Stimulated activated CD8-positive, alpha-beta memory T cell treated with anti-CD3 and anti-CD28 coated beads, Interleukin-12 subunit alpha, Interleukin-12 subunit beta, amount 100 ng/mL, for 24 hours (primary cell): ENCODE measurements around the gene OSBPL5.
"Not testable (repeated sequence)": the region's sequence is repeated elsewhere in the genome, so short reads cannot be mapped to it uniquely, and the experiment has no call there.

Source experiments
- DNase-seq: peaks from one replicate; pipeline ENCODE4 v3.0.0-alpha.2; 2020; ENCODE audit errors: extremely low read depth

Gene OSBPL5

GRCh38 chr11:3080733-3081385 is 84.3 kb downstream of the OSBPL5 start:
- DNase-seq, result no peak

- no peak for DNase-seq
Observed at GRCh38 chr11:3080104-3080503, 85.0 kb downstream of the OSBPL5 start.

- DNase-seq, result no peak
Observed at GRCh38 chr11:3077846-3078440, 87.2 kb downstream of the OSBPL5 start.

- no peak for DNase-seq
Observed at GRCh38 chr11:3077189-3077836, 87.8 kb downstream of the OSBPL5 start.

GRCh38 chr11:3074912-3075589 is 90.1 kb downstream of the OSBPL5 start:
- no peak for DNase-seq

- DNase-seq, result no peak
Observed at GRCh38 chr11:3073029-3073435, 92.1 kb downstream of the OSBPL5 start.

GRCh38 chr11:3069425-3069824 is 95.7 kb downstream of the OSBPL5 start:
- DNase-seq, result no peak

GRCh38 chr11:3066308-3066707 is 98.8 kb downstream of the OSBPL5 start:
- not testable (repeated sequence) for DNase-seq

GRCh38 chr11:3064709-3065108 is 100.4 kb downstream of the OSBPL5 start:
- DNase-seq, result not testable (repeated sequence)

GRCh38 chr11:3063876-3064275 is 101.2 kb downstream of the OSBPL5 start:
- not testable (repeated sequence) for DNase-seq

GRCh38 chr11:3063432-3063831 is 101.7 kb downstream of the OSBPL5 start:
- not testable (repeated sequence) for DNase-seq

- no peak for DNase-seq
Observed at GRCh38 chr11:3060436-3061025, 104.6 kb downstream of the OSBPL5 start.

- no peak for DNase-seq
Observed at GRCh38 chr11:3058753-3059664, 106.1 kb downstream of the OSBPL5 start.

GRCh38 chr11:3057069-3057963 is 107.8 kb downstream of the OSBPL5 start, which contains the start of gene CARS1:
Gene CARS1, minus strand, starts transcription at chr11:3057423. Its CDS starts 56 bp downstream, at chr11:3057367.
- DNase-seq, result peak; percentile 85

GRCh38 chr11:3056296-3057068 is 108.6 kb downstream of the OSBPL5 start:
- DNase-seq, result no peak

GRCh38 chr11:3055891-3056290 is 109.2 kb downstream of the OSBPL5 start:
- DNase-seq, result no peak

GRCh38 chr11:3052567-3052966 is 112.5 kb downstream of the OSBPL5 start:
- DNase-seq, result no peak

GRCh38 chr11:3052109-3052479 is 113.0 kb downstream of the OSBPL5 start:
- no peak for DNase-seq
